Natural killer cell (primary cell): ENCODE measurements around the gene THEMIS2. TPM values are rescaled to one million over a fixed set of nuclear protein-coding genes. Genes with fewer than 3 reads are reported as not detected.

Source experiments
- ATAC-seq, 3 donors: fragments of 150-1000 bp in 2 of 3; fragments of 200-7000 bp in 1 of 3; cut with Tn5 transposase; 1 replicate in 1 of 3; 2 replicates in 2 of 3; pipeline ENCODE4 v1.10.0; 2021; ENCODE audit warnings: mild to moderate bottlenecking in 2 of 3, moderate library complexity in 2 of 3
- DNase-seq, 2 donors: peaks; one replicate each; pipeline versions ENCODE4 v3.0.0 to v3.0.0-alpha.2; 2013 to 2021; ENCODE audit warnings: mixed read lengths in 1 of 2
- H3K27ac ChIP-seq: one replicate; pipeline ENCODE4 v1.5.1; 2013; ENCODE audit warnings: mild to moderate bottlenecking, low read length
- H3K27me3 ChIP-seq: one replicate; pipeline ENCODE4 v1.6.1; 2013; ENCODE audit warnings: low read length; ENCODE audit not compliant: control insufficient read depth, insufficient read depth
- H3K36me3 ChIP-seq: one replicate; pipeline ENCODE4 v1.6.1; 2013; ENCODE audit warnings: low read length; ENCODE audit not compliant: control insufficient read depth, insufficient read depth
- H3K4me1 ChIP-seq: one replicate; pipeline ENCODE4 v1.6.1; 2013; ENCODE audit warnings: low read length; ENCODE audit not compliant: control insufficient read depth, insufficient read depth
- H3K4me3 ChIP-seq: one replicate; pipeline ENCODE4 v1.5.1; 2013; ENCODE audit warnings: low read length
- H3K9me3 ChIP-seq: one replicate; pipeline ENCODE4 v1.6.1; 2013; ENCODE audit warnings: low read length; ENCODE audit not compliant: control insufficient read depth, insufficient read depth
- H3K27ac Mint-ChIP-seq, 2 donors: one replicate each; pipeline ENCODE4 v1.8.0; 2022; ENCODE audit warnings: mild to moderate bottlenecking in 2 of 2, mixed read lengths in 2 of 2, moderate library complexity in 1 of 2
- H3K27me3 Mint-ChIP-seq, 2 donors: one replicate each; pipeline ENCODE4 v1.8.0; 2022; ENCODE audit warnings: low read depth in 2 of 2, mixed read lengths in 2 of 2
- H3K36me3 Mint-ChIP-seq: one replicate; pipeline ENCODE4 v1.8.0; 2022; ENCODE audit warnings: mixed read lengths
- H3K4me1 Mint-ChIP-seq, 2 donors: one replicate each; pipeline ENCODE4 v1.8.0; 2022; ENCODE audit warnings: mixed read lengths in 2 of 2
- H3K4me3 Mint-ChIP-seq: one replicate; pipeline ENCODE4 v1.8.0; 2022; ENCODE audit warnings: mild to moderate bottlenecking, moderate library complexity, mixed read lengths
- H3K9me3 Mint-ChIP-seq, 2 donors: one replicate each; pipeline ENCODE4 v1.8.0; 2022; ENCODE audit warnings: mixed read lengths in 2 of 2
- WGBS: methylation state at CpG from one replicate; pipeline ENCODE4 v1.1.7; 2013; ENCODE audit warnings: missing lambda C conversion rate; ENCODE audit not compliant: insufficient coverage; 5-methylcytosine and 5-hydroxymethylcytosine counted together
- intact Hi-C: fragments of 100-400 bp; cut with micrococcal nuclease; formaldehyde crosslinking; loops from one replicate; pipeline ENCODE4 v1.14.2; 2022
- total RNA-seq, 4 donors: library from RNA; stranded (reverse); fragments of 120-200 nt in 1 of 4; gene quantifications; one replicate each; pipeline versions ENCODE4 v1.2.3 to v1.2.4, GENCODE V29; 2013 to 2022
- TF ChIP-seq, protein P1 (sequence below): fragments of 200-600 bp; IDR thresholded peaks from one replicate; pipeline ENCODE4 v1.8.0; 2022; ENCODE audit warnings: antibody characterized with exemption

THEMIS2 gene
- total RNA-seq, 3 donors from 2014 or later (not counting 1 experiment from before 2014, with no cell fraction given): 104 to 234 (median 122) TPM

DNA sequence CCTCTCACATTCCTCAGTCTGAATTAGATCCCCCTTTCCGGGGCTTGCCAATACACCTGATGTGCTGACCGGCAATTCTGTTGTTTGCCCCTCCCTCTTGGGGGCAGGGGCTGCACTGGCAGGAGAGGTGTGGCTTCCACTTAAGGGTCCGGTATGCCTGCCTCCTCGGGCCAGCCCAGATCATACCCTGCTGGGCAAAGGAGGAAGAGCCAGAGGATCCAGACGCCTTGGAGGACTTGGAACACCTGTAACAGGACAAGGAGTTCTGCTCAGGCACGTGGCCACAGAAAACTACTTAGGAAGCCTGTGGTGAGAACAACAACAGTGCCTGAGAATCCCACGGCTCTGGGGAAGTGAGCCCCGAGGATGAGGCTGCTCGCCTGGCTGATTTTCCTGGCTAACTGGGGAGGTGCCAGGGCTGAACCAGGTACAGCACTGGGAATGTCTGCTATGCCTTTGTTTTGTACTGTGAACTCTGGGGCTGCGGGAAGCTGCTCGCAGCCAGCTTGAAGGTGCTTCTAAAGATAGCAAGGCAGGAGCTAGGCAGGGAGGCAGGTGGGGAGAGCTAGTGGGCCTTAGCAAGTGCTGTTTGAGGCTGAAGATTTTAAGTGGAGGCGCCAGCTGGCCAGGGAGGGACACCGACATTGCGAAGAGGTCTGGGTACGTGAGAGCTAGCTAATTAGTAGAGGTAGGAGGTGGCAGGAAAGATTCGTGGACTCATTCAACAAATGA is 62.6 kb downstream of the THEMIS2 start, which contains the start of gene SMPDL3B:
Gene SMPDL3B, plus strand, starts transcription at position 183 of the 732 bp plus-strand sequence. Its CDS starts 184 bp downstream, at position 367.
- H3K4me1 ChIP-seq: peaks cover 13% of the 10 kb centered on the region
- no peaks in the 10 kb centered on the region for H3K27me3 ChIP-seq
- H3K9me3 ChIP-seq: no peaks in the 10 kb centered on the region
- DNase-seq (peak in 1 of 2 donors; percentile 25), ATAC-seq (peak in 1 of 3 donors; percentile 37)
- Mint-ChIP-seq H3K4me1 (peaks cover 2 to 13% of the 10 kb centered on the region in 2 donors), H3K4me3 (peak within 1 kb of the TSS; percentile 47), H3K27ac (peak within 1 kb of the TSS in 1 of 2 donors; percentile 9), H3K27me3 (peaks cover 11 to 19% of the 10 kb centered on the region in 2 donors), H3K36me3 (no peaks in the 10 kb centered on the region), H3K9me3 (no peaks in the 10 kb centered on the region)
- H3K36me3 ChIP-seq: no peaks in the 10 kb centered on the region
- H3K27ac ChIP-seq: no peak within 1 kb of the TSS
- WGBS: 5% methylated on average over 16 of the region's 16 CpGs
- intact Hi-C loops: no loop called here
- H3K4me3 ChIP-seq: no peak within 1 kb of the TSS
- TF ChIP-seq, protein P1, sequence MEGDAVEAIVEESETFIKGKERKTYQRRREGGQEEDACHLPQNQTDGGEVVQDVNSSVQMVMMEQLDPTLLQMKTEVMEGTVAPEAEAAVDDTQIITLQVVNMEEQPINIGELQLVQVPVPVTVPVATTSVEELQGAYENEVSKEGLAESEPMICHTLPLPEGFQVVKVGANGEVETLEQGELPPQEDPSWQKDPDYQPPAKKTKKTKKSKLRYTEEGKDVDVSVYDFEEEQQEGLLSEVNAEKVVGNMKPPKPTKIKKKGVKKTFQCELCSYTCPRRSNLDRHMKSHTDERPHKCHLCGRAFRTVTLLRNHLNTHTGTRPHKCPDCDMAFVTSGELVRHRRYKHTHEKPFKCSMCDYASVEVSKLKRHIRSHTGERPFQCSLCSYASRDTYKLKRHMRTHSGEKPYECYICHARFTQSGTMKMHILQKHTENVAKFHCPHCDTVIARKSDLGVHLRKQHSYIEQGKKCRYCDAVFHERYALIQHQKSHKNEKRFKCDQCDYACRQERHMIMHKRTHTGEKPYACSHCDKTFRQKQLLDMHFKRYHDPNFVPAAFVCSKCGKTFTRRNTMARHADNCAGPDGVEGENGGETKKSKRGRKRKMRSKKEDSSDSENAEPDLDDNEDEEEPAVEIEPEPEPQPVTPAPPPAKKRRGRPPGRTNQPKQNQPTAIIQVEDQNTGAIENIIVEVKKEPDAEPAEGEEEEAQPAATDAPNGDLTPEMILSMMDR: no peak

DNA sequence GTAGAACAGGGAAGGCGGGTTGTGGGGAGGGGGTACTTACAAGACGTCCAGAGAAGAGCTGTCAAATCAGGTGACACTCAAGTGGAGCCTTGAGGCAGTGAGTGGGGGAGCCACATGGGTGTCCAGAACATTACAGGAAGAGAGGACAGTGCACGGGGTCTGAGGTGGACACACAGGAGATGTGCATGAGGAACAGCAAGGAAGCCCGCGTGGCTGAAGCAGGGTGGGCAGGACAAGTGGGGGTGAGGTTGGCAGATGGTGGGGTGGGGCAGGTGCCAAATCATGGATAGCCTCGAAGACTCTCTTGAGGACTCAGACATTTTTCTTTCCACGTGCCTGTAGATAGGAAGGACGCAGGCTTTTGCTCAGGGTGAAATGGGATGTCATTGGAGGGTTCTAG is 63.4 kb downstream of the THEMIS2 start:
- Histone ChIP-seq H3K27me3 (no peaks in the 10 kb centered on the region), H3K27ac (no peak overlapping the region), H3K36me3 (no peaks in the 10 kb centered on the region), H3K9me3 (no peaks in the 10 kb centered on the region), H3K4me3 (no peak overlapping the region), H3K4me1 (peaks cover 20% of the 10 kb centered on the region)
- Mint-ChIP-seq H3K27me3 (peaks cover 11 to 19% of the 10 kb centered on the region in 2 donors), H3K27ac (peak overlapping the region in 1 of 2 donors; percentile 9), H3K9me3 (no peaks in the 10 kb centered on the region), H3K4me1 (peaks cover 8 to 19% of the 10 kb centered on the region in 2 donors), H3K4me3 (no peak overlapping the region), H3K36me3 (no peaks in the 10 kb centered on the region)
- no peak for DNase-seq
- ATAC-seq: no peak
- WGBS: 72% methylated on average over 8 of the region's 8 CpGs
- intact Hi-C loops: no loop called here
- TF ChIP-seq, protein P1: no peak

Other genes with a start within 250 kb of the THEMIS2 start
- gene FGR, start 237.4 kb upstream of the THEMIS2 start, total RNA-seq: 100 to 1,000 TPM; 353 to 452 (median 362) TPM
- gene IFI6, start 200.4 kb upstream of the THEMIS2 start, total RNA-seq: 10 to 100 TPM; 26.7 to 36.0 (median 34.8) TPM
- gene FAM76A, start 146.6 kb upstream of the THEMIS2 start, total RNA-seq: 10 to 100 TPM; 19.5 to 21.8 (median 19.6) TPM
- gene STX12, start 99.3 kb upstream of the THEMIS2 start, total RNA-seq: 10 to 100 TPM; 29.6 to 36.2 (median 32.3) TPM
- gene PPP1R8, start 41.8 kb upstream of the THEMIS2 start, total RNA-seq: 10 to 100 TPM; 25.6 to 36.4 (median 28.0) TPM
- gene RPA2, start 42.0 kb downstream of the THEMIS2 start, total RNA-seq: 10 to 100 TPM; 40.6 to 60.1 (median 50.1) TPM
- under 1 TPM; 0.24 to 0.88 (median 0.75) TPM for gene SMPDL3B, start 62.5 kb downstream of the THEMIS2 start, total RNA-seq
- gene XKR8, start 87.4 kb downstream of the THEMIS2 start, total RNA-seq: 10 to 100 TPM in 2 of 3 donors, 1 to 10 TPM in 1; 8.0 to 16.8 (median 15.5) TPM
- gene EYA3, start 216.1 kb downstream of the THEMIS2 start, total RNA-seq: 10 to 100 TPM; 17.7 to 25.2 (median 19.1) TPM